Measurements from ENCODE around the gene C1orf21. TPM values are rescaled to one million over a fixed set of nuclear protein-coding genes. Genes with fewer than 3 reads are reported as not detected.

The C1orf21 gene
- polyA plus RNA-seq, 3 donors, result 29.8 to 37.8 (median 32.3) TPM

- no peak for DNase-seq (ENCODE audit: extremely low read depth in 1 of 11, low read depth in 9 of 11, low spot score in 4 of 11)
Observed at GRCh38 chr1:184646824-184647223, 260.0 kb downstream of the C1orf21 start.

- no peak for DNase-seq (ENCODE audit: extremely low read depth in 1 of 11, low read depth in 9 of 11, low spot score in 4 of 11)
Observed at GRCh38 chr1:184647471-184647870, 260.6 kb downstream of the C1orf21 start.

GRCh38 chr1:184648160-184648855 is 261.5 kb downstream of the C1orf21 start:
- DNase-seq (ENCODE audit: extremely low read depth in 1 of 11, low read depth in 9 of 11, low spot score in 4 of 11), result no peak

GRCh38 chr1:184648856-184649201 is 262.0 kb downstream of the C1orf21 start:
- no peak for DNase-seq (ENCODE audit: extremely low read depth in 1 of 11, low read depth in 9 of 11, low spot score in 4 of 11)

- no peak for DNase-seq (ENCODE audit: extremely low read depth in 1 of 11, low read depth in 9 of 11, low spot score in 4 of 11)
Observed at GRCh38 chr1:184649451-184649888, 262.6 kb downstream of the C1orf21 start.

- DNase-seq (ENCODE audit: extremely low read depth in 1 of 11, low read depth in 9 of 11, low spot score in 4 of 11), result no peak
Observed at GRCh38 chr1:184650177-184650866, 263.5 kb downstream of the C1orf21 start.

- no peak for DNase-seq (ENCODE audit: extremely low read depth in 1 of 11, low read depth in 9 of 11, low spot score in 4 of 11)
Observed at GRCh38 chr1:184655185-184655584, 268.4 kb downstream of the C1orf21 start.

GRCh38 chr1:184656221-184656620 is 269.4 kb downstream of the C1orf21 start:
- no peak for DNase-seq (ENCODE audit: extremely low read depth in 1 of 11, low read depth in 9 of 11, low spot score in 4 of 11)

GRCh38 chr1:184658055-184658454 is 271.2 kb downstream of the C1orf21 start:
- no peak for DNase-seq (ENCODE audit: extremely low read depth in 1 of 11, low read depth in 9 of 11, low spot score in 4 of 11)

- no peak for DNase-seq (ENCODE audit: extremely low read depth in 1 of 11, low read depth in 9 of 11, low spot score in 4 of 11)
Observed at GRCh38 chr1:184660462-184661191, 273.8 kb downstream of the C1orf21 start.

- DNase-seq (ENCODE audit: extremely low read depth in 1 of 11, low read depth in 9 of 11, low spot score in 4 of 11), result no peak
Observed at GRCh38 chr1:184661801-184662200, 275.0 kb downstream of the C1orf21 start.

- peak; percentile 33 to 73 (median 64) for DNase-seq (ENCODE audit: extremely low read depth in 1 of 11, low read depth in 9 of 11, low spot score in 4 of 11)
Observed at GRCh38 chr1:184664042-184664660, 277.3 kb downstream of the C1orf21 start.

GRCh38 chr1:184664661-184665060 is 277.8 kb downstream of the C1orf21 start:
- no peak for DNase-seq (ENCODE audit: extremely low read depth in 1 of 11, low read depth in 9 of 11, low spot score in 4 of 11)

- no peak for DNase-seq (ENCODE audit: extremely low read depth in 1 of 11, low read depth in 9 of 11, low spot score in 4 of 11)
Observed at GRCh38 chr1:184665360-184665759, 278.5 kb downstream of the C1orf21 start.

GRCh38 chr1:184669391-184669790 is 282.6 kb downstream of the C1orf21 start:
- DNase-seq (ENCODE audit: extremely low read depth in 1 of 11, low read depth in 9 of 11, low spot score in 4 of 11), result no peak

GRCh38 chr1:184672013-184672726 is 285.3 kb downstream of the C1orf21 start:
- DNase-seq (ENCODE audit: extremely low read depth in 1 of 11, low read depth in 9 of 11, low spot score in 4 of 11), result no peak

GRCh38 chr1:184673305-184673704 is 286.5 kb downstream of the C1orf21 start:
- DNase-seq (ENCODE audit: extremely low read depth in 1 of 11, low read depth in 9 of 11, low spot score in 4 of 11), result no peak

- DNase-seq (ENCODE audit: extremely low read depth in 1 of 11, low read depth in 9 of 11, low spot score in 4 of 11), result no peak
Observed at GRCh38 chr1:184677344-184677743, 290.5 kb downstream of the C1orf21 start.
